Ramos (cell line): ENCODE results near the gene ABHD4.
"Not testable (repeated sequence)": the region's sequence is repeated elsewhere in the genome, so short reads cannot be mapped to it uniquely, and the experiment has no call there.

Source experiments
- in situ Hi-C: fragments of 300-500 bp; cut with MboI; formaldehyde crosslinking; loops from one replicate; pipeline ENCODE4 v1.14.3; 2022; ENCODE audit warnings: low sequenced_read_pairs; ENCODE audit not compliant: unreplicated experiment

Gene ABHD4

GRCh38 chr14:22598099-22598895 lies at the start of gene ABHD4:
Gene ABHD4, plus strand, starts transcription at chr14:22598300. Its CDS starts 7 bp downstream, at chr14:22598307.
- in situ Hi-C loops = no loop called here

GRCh38 chr14:22549324-22549962 lies 48.7 kb upstream of the ABHD4 start:
- in situ Hi-C loops = no loop called here

- in situ Hi-C loops = no loop called here
These were observed 48.0 kb upstream of the ABHD4 start for GRCh38 chr14:22549981-22550673.

GRCh38 chr14:22551605-22551997 lies 46.5 kb upstream of the ABHD4 start:
- in situ Hi-C loops = no loop called here

- in situ Hi-C loops = no loop called here
These were observed 45.9 kb upstream of the ABHD4 start for GRCh38 chr14:22552001-22552826.

GRCh38 chr14:22552827-22553076 lies 45.3 kb upstream of the ABHD4 start:
- in situ Hi-C loops = no loop called here

- in situ Hi-C loops = no loop called here
These were observed 44.7 kb upstream of the ABHD4 start for GRCh38 chr14:22553445-22553844.

- in situ Hi-C loops = not testable (repeated sequence)
These were observed 44.1 kb upstream of the ABHD4 start for GRCh38 chr14:22553861-22554497.

GRCh38 chr14:22554498-22555383 lies 43.4 kb upstream of the ABHD4 start:
- in situ Hi-C loops = loop anchor here (5.0 kb wide), 1 partner anchor 162 kb away; no protein-coding TSS in a partner anchor

- in situ Hi-C loops = loop anchor here (5.0 kb wide), 1 partner anchor 163 kb away; no protein-coding TSS in a partner anchor
These were observed 42.6 kb upstream of the ABHD4 start for GRCh38 chr14:22555384-22556011.

- in situ Hi-C loops = loop anchor here (5.0 kb wide), 1 partner anchor 164 kb away; no protein-coding TSS in a partner anchor
These were observed 41.8 kb upstream of the ABHD4 start for GRCh38 chr14:22556021-22556989.

- in situ Hi-C loops = loop anchor here (5.0 kb wide), 1 partner anchor 165 kb away; no protein-coding TSS in a partner anchor
These were observed 41.0 kb upstream of the ABHD4 start for GRCh38 chr14:22556990-22557623.

GRCh38 chr14:22557846-22558220 lies 40.3 kb upstream of the ABHD4 start:
- in situ Hi-C loops = loop anchor here (5.0 kb wide), 1 partner anchor 166 kb away; no protein-coding TSS in a partner anchor

GRCh38 chr14:22558221-22558913 lies 39.7 kb upstream of the ABHD4 start:
- in situ Hi-C loops = loop anchor here (5.0 kb wide), 1 partner anchor 166 kb away; no protein-coding TSS in a partner anchor

GRCh38 chr14:22559041-22559440 lies 39.1 kb upstream of the ABHD4 start:
- in situ Hi-C loops = loop anchor here (5.0 kb wide), 1 partner anchor 167 kb away; no protein-coding TSS in a partner anchor
